ENCODE data around the gene IL1F10. TPM values are rescaled to one million over a fixed set of nuclear protein-coding genes. Genes with fewer than 3 reads are reported as not detected.

Gene IL1F10
- total RNA-seq, 2 experiments from 2014 or later = not detected

- no peak within 1 kb of the TSS for H3K4me3 Mint-ChIP-seq
- H3K4me1 Mint-ChIP-seq = peaks cover 5% of the 10 kb centered on the region
- DNase-seq = no peak
- H3K27me3 Mint-ChIP-seq = no peaks in the 10 kb centered on the region
- H3K27ac Mint-ChIP-seq = no peak within 1 kb of the TSS
- peaks cover 29% of the 10 kb centered on the region for H3K9me3 Mint-ChIP-seq
- peaks cover 17% of the 10 kb centered on the region for H3K36me3 Mint-ChIP-seq
Observed at GRCh38 chr2:113052396-113052917, 15.3 kb upstream of the IL1F10 start, which contains the start of gene IL36B. Gene IL36B, minus strand, starts transcription at chr2:113052867.

GRCh38 chr2:113053666-113054065 lies 14.1 kb upstream of the IL1F10 start:
- Mint-ChIP-seq H3K4me1 (peaks cover 5% of the 10 kb centered on the region), H3K36me3 (peaks cover 17% of the 10 kb centered on the region), H3K27me3 (no peaks in the 10 kb centered on the region), H3K27ac (no peak overlapping the region), H3K9me3 (peaks cover 29% of the 10 kb centered on the region), H3K4me3 (no peak overlapping the region)
- DNase-seq = no peak

GRCh38 chr2:113054066-113054465 lies 13.7 kb upstream of the IL1F10 start:
- Mint-ChIP-seq H3K4me3 (no peak overlapping the region), H3K9me3 (peaks cover 29% of the 10 kb centered on the region), H3K36me3 (peaks cover 17% of the 10 kb centered on the region), H3K4me1 (peaks cover 5% of the 10 kb centered on the region), H3K27ac (no peak overlapping the region), H3K27me3 (no peaks in the 10 kb centered on the region)
- DNase-seq = no peak

- no peak overlapping the region for H3K27ac Mint-ChIP-seq
- peaks cover 29% of the 10 kb centered on the region for H3K9me3 Mint-ChIP-seq
- no peak for DNase-seq
Observed at GRCh38 chr2:113056521-113056920, 11.2 kb upstream of the IL1F10 start.

GRCh38 chr2:113057117-113057516 lies 10.7 kb upstream of the IL1F10 start:
- H3K4me3 Mint-ChIP-seq = no peak overlapping the region
- H3K4me1 Mint-ChIP-seq = peaks cover 5% of the 10 kb centered on the region
- H3K9me3 Mint-ChIP-seq = peaks cover 29% of the 10 kb centered on the region
- H3K27ac Mint-ChIP-seq = no peak overlapping the region
- no peaks in the 10 kb centered on the region for H3K27me3 Mint-ChIP-seq
- no peak for DNase-seq
- H3K36me3 Mint-ChIP-seq = peaks cover 17% of the 10 kb centered on the region

More at GRCh38 chr2:113056521-113056920, 11.2 kb upstream of the IL1F10 start:
- no peaks in the 10 kb centered on the region for H3K27me3 Mint-ChIP-seq
- peaks cover 5% of the 10 kb centered on the region for H3K4me1 Mint-ChIP-seq
- peaks cover 17% of the 10 kb centered on the region for H3K36me3 Mint-ChIP-seq
- no peak overlapping the region for H3K4me3 Mint-ChIP-seq

- Mint-ChIP-seq H3K27me3 (no peaks in the 10 kb centered on the region), H3K27ac (no peak overlapping the region), H3K9me3 (peaks cover 27% of the 10 kb centered on the region), H3K4me3 (no peak overlapping the region), H3K36me3 (peaks cover 17% of the 10 kb centered on the region), H3K4me1 (peaks cover 5% of the 10 kb centered on the region)
- DNase-seq = no peak
Observed at GRCh38 chr2:113058411-113058994, 9.3 kb upstream of the IL1F10 start.

- H3K4me1 Mint-ChIP-seq = peaks cover 5% of the 10 kb centered on the region
- peaks cover 14% of the 10 kb centered on the region for H3K36me3 Mint-ChIP-seq
- H3K27me3 Mint-ChIP-seq = no peaks in the 10 kb centered on the region
- no peak for DNase-seq
- no peak within 1 kb of the TSS for H3K4me3 Mint-ChIP-seq
- H3K9me3 Mint-ChIP-seq = peaks cover 23% of the 10 kb centered on the region
- no peak within 1 kb of the TSS for H3K27ac Mint-ChIP-seq
Observed at GRCh38 chr2:113058998-113059960, 8.5 kb upstream of the IL1F10 start, which contains the start of gene IL36RN. Gene IL36RN, plus strand, starts transcription at chr2:113059198. Its CDS starts 241 bp downstream, at chr2:113059439.

- no peak for DNase-seq
- Mint-ChIP-seq H3K9me3 (peaks cover 12% of the 10 kb centered on the region), H3K27ac (no peak overlapping the region), H3K4me1 (peaks cover 5% of the 10 kb centered on the region), H3K4me3 (no peak overlapping the region), H3K27me3 (no peaks in the 10 kb centered on the region), H3K36me3 (peaks cover 9% of the 10 kb centered on the region)
Observed at GRCh38 chr2:113060396-113060795, 7.4 kb upstream of the IL1F10 start.

GRCh38 chr2:113060796-113061195 lies 7.0 kb upstream of the IL1F10 start:
- Mint-ChIP-seq H3K4me1 (peaks cover 5% of the 10 kb centered on the region), H3K4me3 (no peak overlapping the region), H3K27ac (no peak overlapping the region), H3K36me3 (peaks cover 5% of the 10 kb centered on the region), H3K9me3 (peaks cover 8% of the 10 kb centered on the region), H3K27me3 (no peaks in the 10 kb centered on the region)
- no peak for DNase-seq

- Mint-ChIP-seq H3K4me1 (peaks cover 2% of the 10 kb centered on the region), H3K4me3 (no peak overlapping the region), H3K9me3 (peaks cover 4% of the 10 kb centered on the region), H3K36me3 (peaks cover 2% of the 10 kb centered on the region), H3K27ac (no peak overlapping the region), H3K27me3 (no peaks in the 10 kb centered on the region)
- DNase-seq = no peak
Observed at GRCh38 chr2:113061241-113061640, 6.5 kb upstream of the IL1F10 start.

GRCh38 chr2:113061896-113062770 lies 5.6 kb upstream of the IL1F10 start:
- H3K36me3 Mint-ChIP-seq = no peaks in the 10 kb centered on the region
- no peak overlapping the region for H3K4me3 Mint-ChIP-seq
- H3K27ac Mint-ChIP-seq = no peak overlapping the region
- H3K4me1 Mint-ChIP-seq = no peaks in the 10 kb centered on the region
- DNase-seq = no peak
- no peaks in the 10 kb centered on the region for H3K27me3 Mint-ChIP-seq
- H3K9me3 Mint-ChIP-seq = no peaks in the 10 kb centered on the region

- Mint-ChIP-seq H3K4me3 (no peak overlapping the region), H3K36me3 (no peaks in the 10 kb centered on the region), H3K9me3 (no peaks in the 10 kb centered on the region), H3K4me1 (peaks cover 2% of the 10 kb centered on the region), H3K27me3 (no peaks in the 10 kb centered on the region), H3K27ac (no peak overlapping the region)
- DNase-seq = no peak
Observed at GRCh38 chr2:113064281-113064680, 3.5 kb upstream of the IL1F10 start.

GRCh38 chr2:113064898-113065297 lies 2.9 kb upstream of the IL1F10 start:
- no peaks in the 10 kb centered on the region for H3K27me3 Mint-ChIP-seq
- H3K9me3 Mint-ChIP-seq = no peaks in the 10 kb centered on the region
- no peak overlapping the region for H3K27ac Mint-ChIP-seq
- DNase-seq = no peak
- H3K4me3 Mint-ChIP-seq = no peak overlapping the region
- H3K36me3 Mint-ChIP-seq = no peaks in the 10 kb centered on the region
- H3K4me1 Mint-ChIP-seq = peaks cover 2% of the 10 kb centered on the region

- H3K4me1 Mint-ChIP-seq = peaks cover 2% of the 10 kb centered on the region
- no peak overlapping the region for H3K4me3 Mint-ChIP-seq
- no peaks in the 10 kb centered on the region for H3K9me3 Mint-ChIP-seq
- no peaks in the 10 kb centered on the region for H3K36me3 Mint-ChIP-seq
- no peak for DNase-seq
- no peaks in the 10 kb centered on the region for H3K27me3 Mint-ChIP-seq
- no peak overlapping the region for H3K27ac Mint-ChIP-seq
Observed at GRCh38 chr2:113068249-113068648, 479 bp downstream of the IL1F10 start.
